Gastroesophageal sphincter (tissue), 4 donors: ENCODE measurements around the gene PDE6C. TPM values are rescaled to one million over a fixed set of nuclear protein-coding genes. Genes with fewer than 3 reads are reported as not detected.
A peak's percentile ranks its signal among the peaks of the same experiment; 100 is the strongest.

Experiments used
- ATAC-seq: fragments of 150-250 bp; one replicate; pipeline ENCODE4 v1.9.1; 2016; ENCODE audit warnings: mild to moderate bottlenecking, moderate library complexity
- H3K27ac ChIP-seq, 4 donors: fragments of 200-600 bp; sonication (generic) in 3 of 4; 1 replicate in 3 of 4; 2 replicates in 1 of 4; pipeline ENCODE4 v1.5.1; 2016 to 2019
- H3K27me3 ChIP-seq: fragments of 200-600 bp; sonication (generic); one replicate; pipeline ENCODE4 v1.5.1; 2019
- H3K36me3 ChIP-seq, 2 donors: fragments of 200-600 bp; sonication (generic); one replicate each; pipeline ENCODE4 v1.5.1; 2019; ENCODE audit warnings: control low read depth in 1 of 2
- H3K4me1 ChIP-seq, 3 donors: fragments of 200-600 bp; sonication (generic); 1 replicate in 2 of 3; 2 replicates in 1 of 3; pipeline ENCODE4 v1.5.1; 2016 to 2019; ENCODE audit warnings: control low read depth in 2 of 3
- H3K4me3 ChIP-seq, 2 donors: fragments of 200-600 bp; sonication (generic); one replicate each; pipeline ENCODE4 v1.5.1; 2019; ENCODE audit warnings: mild to moderate bottlenecking in 1 of 2, moderate library complexity in 1 of 2
- H3K9me3 ChIP-seq, 3 donors: fragments of 200-600 bp; sonication (generic); one replicate each; pipeline ENCODE4 v1.5.1; 2017 to 2019; ENCODE audit warnings: control low read depth in 2 of 3
- CTCF ChIP-seq, 4 experiments: fragments of 200-600 bp in 2 of 4; fragments of 450-650 bp in 2 of 4; sonication (generic) in 1 of 4; IDR thresholded peaks; one replicate each; pipeline ENCODE4 v1.5.1; 2017 to 2019; ENCODE audit warnings: antibody characterized with exemption in 4 of 4, mild to moderate bottlenecking in 2 of 4, moderate library complexity in 2 of 4
- EP300 ChIP-seq: sonication (generic); formaldehyde crosslinking; IDR thresholded peaks from one replicate; pipeline ENCODE4 v1.6.1; 2017; ENCODE audit warnings: antibody characterized with exemption, mild to moderate bottlenecking
- POLR2A ChIP-seq, 2 donors: fragments of 450-650 bp; IDR thresholded peaks; one replicate each; pipeline ENCODE4 v1.6.1; 2017; ENCODE audit warnings: antibody characterized with exemption in 2 of 2, mild to moderate bottlenecking in 2 of 2, moderate library complexity in 1 of 2
- POLR2AphosphoS5 ChIP-seq: sonication (generic); formaldehyde crosslinking; IDR thresholded peaks from one replicate; pipeline ENCODE4 v1.6.1; 2017; ENCODE audit warnings: antibody characterized with exemption
- WGBS, 2 donors: methylation state at CpG; one replicate each; pipeline ENCODE4 v1.1.5; 2018; ENCODE audit warnings: low coverage in 1 of 2; 5-methylcytosine and 5-hydroxymethylcytosine counted together
- total RNA-seq, 4 donors: library from RNA; depleted of rRNA; stranded (reverse); fragments of >200 nt; gene quantifications; one replicate each; pipeline ENCODE4 v1.1.0, GENCODE V29; 2016

The PDE6C gene
- total RNA-seq, 4 donors from 2014 or later: not detected

- peaks cover 62% of the 10 kb centered on the region for H3K27me3 ChIP-seq
- H3K36me3 ChIP-seq: no peaks in the 10 kb centered on the region
- WGBS, 2 donors: 0 to 1% methylated on average over 1 to 11 of the region's 63 CpGs
- H3K4me3 ChIP-seq: peak within 1 kb of the TSS in 1 of 2 donors; percentile 49
- peaks cover 0 to 17% (median 8%) of the 10 kb centered on the region in 3 donors for H3K4me1 ChIP-seq
- peak; percentile 29 for ATAC-seq
- no peaks in the 10 kb centered on the region for H3K9me3 ChIP-seq
- TF ChIP-seq EP300: no peak
- H3K27ac ChIP-seq: no peak within 1 kb of the TSS
These were observed 11.1 kb upstream of the PDE6C start, which contains the start of gene RBP4 for GRCh38 chr10:93601146-93601773. TSS of gene RBP4 (minus strand) at chr10:93601235. CDS start at chr10:93601028, 207 bp downstream.

- ATAC-seq: no peak
- 7 to 11% methylated on average over 7 of the region's 7 CpGs for WGBS, 2 donors
- TF ChIP-seq POLR2A (IDR thresholded peaks at IDR 0.05) (no peak), EP300 (no peak), POLR2AphosphoS5 (no peak), CTCF (IDR thresholded peaks at IDR 0.05) (no peak)
- peaks cover 0 to 17% (median 8%) of the 10 kb centered on the region in 3 donors for H3K4me1 ChIP-seq
- H3K27me3 ChIP-seq: peaks cover 62% of the 10 kb centered on the region
- peak overlapping the region in 1 of 2 donors; percentile 49 for H3K4me3 ChIP-seq
- no peak overlapping the region for H3K27ac ChIP-seq
- no peaks in the 10 kb centered on the region for H3K36me3 ChIP-seq
- H3K9me3 ChIP-seq: no peaks in the 10 kb centered on the region
These were observed 10.6 kb upstream of the PDE6C start for GRCh38 chr10:93601774-93602162.

GRCh38 chr10:93603023-93603422 lies 9.3 kb upstream of the PDE6C start:
- peaks cover 62% of the 10 kb centered on the region for H3K27me3 ChIP-seq
- H3K9me3 ChIP-seq: peaks cover 0 to 8% (median 0%) of the 10 kb centered on the region in 3 donors
- ATAC-seq: no peak
- no peak overlapping the region for H3K27ac ChIP-seq
- peaks cover 0 to 17% (median 8%) of the 10 kb centered on the region in 3 donors for H3K4me1 ChIP-seq
- TF ChIP-seq POLR2A (IDR thresholded peaks at IDR 0.05): no peak
- no peak for TF ChIP-seq EP300
- TF ChIP-seq CTCF (IDR thresholded peaks at IDR 0.05): no peak
- no peak for TF ChIP-seq POLR2AphosphoS5
- H3K4me3 ChIP-seq: no peak overlapping the region
- H3K36me3 ChIP-seq: no peaks in the 10 kb centered on the region
- 84 to 100% methylated on average over 1 to 2 of the region's 2 CpGs for WGBS, 2 donors

- Histone ChIP-seq H3K9me3 (peaks cover 0 to 10% (median 0%) of the 10 kb centered on the region in 3 donors), H3K4me3 (no peak overlapping the region), H3K36me3 (no peaks in the 10 kb centered on the region), H3K27me3 (peaks cover 62% of the 10 kb centered on the region), H3K27ac (no peak overlapping the region), H3K4me1 (peaks cover 0 to 17% (median 8%) of the 10 kb centered on the region in 3 donors)
- no peak for ATAC-seq
- no peak for TF ChIP-seq EP300
- TF ChIP-seq CTCF (IDR thresholded peaks at IDR 0.05): no peak
- TF ChIP-seq POLR2A (IDR thresholded peaks at IDR 0.05): no peak
- TF ChIP-seq POLR2AphosphoS5: no peak
- WGBS, 2 donors: 6 to 38% methylated on average over 2 of the region's 2 CpGs
These were observed 8.2 kb upstream of the PDE6C start for GRCh38 chr10:93604146-93604545.

GRCh38 chr10:93608421-93608820 lies 3.9 kb upstream of the PDE6C start:
- no peaks in the 10 kb centered on the region for H3K36me3 ChIP-seq
- 84 to 100% methylated on average over 1 to 3 of the region's 3 CpGs for WGBS, 2 donors

More at GRCh38 chr10:93608421-93608820, 3.9 kb upstream of the PDE6C start:
- no peak overlapping the region for H3K27ac ChIP-seq
- TF ChIP-seq POLR2AphosphoS5: no peak
- TF ChIP-seq CTCF (IDR thresholded peaks at IDR 0.05): no peak
- no peak for TF ChIP-seq POLR2A (IDR thresholded peaks at IDR 0.05)
- TF ChIP-seq EP300: no peak
- ATAC-seq: no peak
- peaks cover 23% of the 10 kb centered on the region for H3K27me3 ChIP-seq
- H3K9me3 ChIP-seq: peaks cover 0 to 10% (median 0%) of the 10 kb centered on the region in 3 donors
- no peak overlapping the region for H3K4me3 ChIP-seq
- no peaks in the 10 kb centered on the region for H3K4me1 ChIP-seq
